IMR-90 (cell line): ENCODE measurements around the gene RTKN. TPM values are rescaled to one million over a fixed set of nuclear protein-coding genes. Genes with fewer than 3 reads are reported as not detected.

Experiments
- ATAC-seq: fragments of 200-7000 bp; cut with Tn5 transposase; 2 replicates; pipeline ENCODE4 v1.9.1; 2020; ENCODE audit warnings: low read depth, mild to moderate bottlenecking, moderate library complexity
- BruUV-seq: library from RNA; stranded (reverse); fragments of 400-500 nt; replicated peaks from 2 replicates; lab custom pipeline; 2021; lab: Mats Ljungman, UMichigan
- CTCF ChIA-PET: fragments of 300-600 bp; formaldehyde crosslinking; extraction: SDS; loops from one replicate; lab custom pipeline; 2021; ENCODE audit warnings: antibody characterized with exemption; lab: Yijun Ruan, JAX
- POLR2A ChIA-PET: fragments of 300-600 bp; sonication (Branson Sonifier 250); formaldehyde crosslinking; loops from one replicate; lab custom pipeline; 2022; ENCODE audit warnings: antibody characterized with exemption; ENCODE audit not compliant: unreplicated experiment; lab: Charles Lee
- DNase-seq: peaks from one replicate; pipeline ENCODE4 v3.0.0; 2013
- H2AFZ ChIP-seq: replicated peaks from 2 replicates; pipeline ENCODE3; 2013; ENCODE audit warnings: low read length, mild to moderate bottlenecking; ENCODE audit not compliant: poor library complexity
- H2AK5ac ChIP-seq: 2 replicates; pipeline ENCODE4 v1.6.1; 2013; ENCODE audit warnings: low read depth, low read length, inconsistent platforms
- H2AK9ac ChIP-seq: replicated peaks from 2 replicates; pipeline ENCODE3; 2013; ENCODE audit warnings: mild to moderate bottlenecking, low read depth, low read length, moderate library complexity; ENCODE audit not compliant: poor library complexity
- H2BK120ac ChIP-seq: 2 replicates; pipeline ENCODE4 v1.6.1; 2013; ENCODE audit warnings: low read depth, low read length, inconsistent platforms
- H2BK15ac ChIP-seq: 3 replicates; pipeline ENCODE4 v1.6.1; 2013; ENCODE audit warnings: low read depth, low read length, inconsistent platforms
- H2BK20ac ChIP-seq: 2 replicates; pipeline ENCODE4 v1.6.1; 2013; ENCODE audit warnings: low read depth, mild to moderate bottlenecking, inconsistent platforms, low read length, moderate library complexity
- H2BK5ac ChIP-seq: 2 replicates; pipeline ENCODE4 v1.6.1; 2013; ENCODE audit warnings: mild to moderate bottlenecking, low read depth, low read length, inconsistent platforms; ENCODE audit not compliant: poor library complexity, severe bottlenecking
- H3K14ac ChIP-seq: replicated peaks from 2 replicates; pipeline ENCODE4 v1.6.1; 2013; ENCODE audit warnings: low read depth, low read length, inconsistent platforms
- H3K18ac ChIP-seq: 2 replicates; pipeline ENCODE4 v1.6.1; 2013; ENCODE audit warnings: low read depth, low read length, control low read depth
- H3K23ac ChIP-seq: 2 replicates; pipeline ENCODE4 v1.6.1; 2013; ENCODE audit warnings: low read depth, low read length, inconsistent platforms
- H3K27ac ChIP-seq: 2 replicates; pipeline ENCODE4 v1.5.1; 2013; ENCODE audit warnings: mild to moderate bottlenecking, control low read depth, low read length; ENCODE audit not compliant: insufficient read depth
- H3K27me3 ChIP-seq: 2 replicates; pipeline ENCODE4 v1.6.1; 2013; ENCODE audit warnings: low read length; ENCODE audit not compliant: control insufficient read depth, insufficient read depth
- H3K36me3 ChIP-seq: 2 replicates; pipeline ENCODE4 v1.6.1; 2013; ENCODE audit warnings: low read length, mixed read lengths; ENCODE audit not compliant: control insufficient read depth, insufficient read depth
- H3K4ac ChIP-seq: 2 replicates; pipeline ENCODE4 v1.6.1; 2013; ENCODE audit warnings: low read depth, low read length, inconsistent platforms
- H3K4me1 ChIP-seq: 2 replicates; pipeline ENCODE4 v1.6.1; 2013; ENCODE audit warnings: low read length, mixed read lengths; ENCODE audit not compliant: control insufficient read depth, insufficient read depth
- H3K4me2 ChIP-seq: 2 replicates; pipeline ENCODE4 v1.6.1; 2013; ENCODE audit warnings: low read depth, mild to moderate bottlenecking, control low read depth, low read length, moderate library complexity
- H3K4me3 ChIP-seq: 2 replicates; pipeline ENCODE4 v1.5.1; 2013; ENCODE audit warnings: low read depth, mild to moderate bottlenecking, control low read depth, low read length, moderate library complexity; ENCODE audit not compliant: insufficient read depth
- H3K56ac ChIP-seq: 2 replicates; pipeline ENCODE4 v1.6.1; 2013; ENCODE audit warnings: low read length, inconsistent platforms; ENCODE audit not compliant: insufficient read depth; ENCODE audit errors: extremely low read depth
- H3K79me1 ChIP-seq, 2 experiments: 2 replicates each; pipeline ENCODE4 v1.6.1; 2013; ENCODE audit warnings: low read length in 2 of 2, inconsistent platforms in 1 of 2, low read depth in 1 of 2
- H3K9ac ChIP-seq: 2 replicates; pipeline ENCODE4 v1.6.1; 2013; ENCODE audit warnings: low read depth, low read length, control low read depth
- H3K9me1 ChIP-seq: 2 replicates; pipeline ENCODE4 v1.6.1; 2013; ENCODE audit warnings: low read length, inconsistent platforms; ENCODE audit not compliant: insufficient read depth
- H3K9me3 ChIP-seq: 2 replicates; pipeline ENCODE4 v1.6.1; 2013; ENCODE audit warnings: low read length; ENCODE audit not compliant: control insufficient read depth, insufficient read depth
- H4K20me1 ChIP-seq: 2 replicates; pipeline ENCODE4 v1.6.1; 2013; ENCODE audit warnings: low read length, inconsistent platforms; ENCODE audit not compliant: insufficient read depth
- H4K5ac ChIP-seq: 2 replicates; pipeline ENCODE4 v1.6.1; 2013; ENCODE audit warnings: mild to moderate bottlenecking, low read depth, low read length, control low read depth
- H4K8ac ChIP-seq, 2 experiments: 2 replicates each; pipeline ENCODE4 v1.6.1; 2013; ENCODE audit warnings: low read depth in 2 of 2, low read length in 2 of 2, control low read depth in 1 of 2, inconsistent platforms in 1 of 2
- H4K91ac ChIP-seq: 2 replicates; pipeline ENCODE4 v1.6.1; 2013; ENCODE audit warnings: low read depth, low read length, inconsistent platforms; ENCODE audit not compliant: insufficient read depth
- POLR2A ChIP-seq: IDR thresholded peaks from 2 replicates; pipeline ENCODE4 v1.6.1; 2012; ENCODE audit warnings: mild to moderate bottlenecking, low read depth, low read length
- SMC3 ChIP-seq: fragments of 150-350 bp; IDR thresholded peaks from 2 replicates; pipeline ENCODE4 v1.6.1; 2016; ENCODE audit warnings: low read depth, mild to moderate bottlenecking, antibody characterized with exemption, low read length, moderate library complexity
- WGBS, 2 experiments: methylation state at CpG; one replicate each; pipeline versions ENCODE4 v1.1.5 to v1.1.7; 2013; ENCODE audit warnings: missing lambda C conversion rate in 2 of 2; ENCODE audit not compliant: insufficient read length in 1 of 2; ENCODE audit errors: extremely low coverage in 2 of 2; 5-methylcytosine and 5-hydroxymethylcytosine counted together
- dilution Hi-C: fragments of 300-500 bp; cut with HindIII; formaldehyde crosslinking; loops from one replicate; pipeline ENCODE4 v1.14.3; 2018; ENCODE audit warnings: low sequenced_read_pairs; ENCODE audit not compliant: unreplicated experiment
- in situ Hi-C: fragments of 300-500 bp; cut with MboI; formaldehyde crosslinking; loops from 3 replicates; pipeline ENCODE4 v1.14.3; 2019; ENCODE audit warnings: low sequenced_read_pairs, inconsistent platforms, mixed read lengths
- intact Hi-C: fragments of 100-400 bp; cut with micrococcal nuclease; formaldehyde crosslinking; loops from 2 replicates; pipeline ENCODE4 v1.10.0; 2022
- polyA plus RNA-seq, 3 experiments: library from polyadenylated mRNA; depleted of rRNA; stranded (reverse); fragments of >200 nt; gene quantifications; 2 replicates each; pipeline ENCODE4 v1.2.3, GENCODE V29; 2012; ENCODE audit warnings: low replicate concordance in 1 of 3
- total RNA-seq: library from RNA; depleted of rRNA; stranded (reverse); fragments of >200 nt; gene quantifications from 2 replicates; pipeline ENCODE4 v1.2.3, GENCODE V29; 2012

The RTKN gene
- total and polyA plus RNA-seq, 2 of the 4 experiments (the other 2 are of a cell fraction): 11.1 to 19.7 TPM

GRCh38 chr2:74426181-74426758, 15.5 kb downstream of the RTKN start:
- DNase-seq (no peak), ATAC-seq (no peak)
- H4K5ac ChIP-seq: no peak overlapping the region
- no peaks in the 10 kb centered on the region for H3K27me3 ChIP-seq
- no peak overlapping the region for H3K27ac ChIP-seq
- no peak overlapping the region for H3K4me3 ChIP-seq
- no peak overlapping the region for H2AFZ ChIP-seq
- no peak overlapping the region for H3K14ac ChIP-seq
- intact Hi-C loops (no loop called here), dilution Hi-C loops (no loop called here), in situ Hi-C loops (no loop called here)
- no peak overlapping the region for H2BK20ac ChIP-seq
- no TSS peak for BruUV-seq
- H3K18ac ChIP-seq: no peak overlapping the region
- H3K23ac ChIP-seq: no peak overlapping the region
- WGBS, 2 experiments: no CpG with 5 or more reads among the region's 14 CpGs
- no peaks in the 10 kb centered on the region for H3K9me3 ChIP-seq
- no peak overlapping the region for H3K56ac ChIP-seq
- H3K4me2 ChIP-seq: no peak overlapping the region
- H2AK5ac ChIP-seq: no peak overlapping the region
- H2AK9ac ChIP-seq: no peak overlapping the region
- H4K8ac ChIP-seq: no peak overlapping the region
- 0 out of 2 replicates have a peak, but pooled peaks cover 3% of the 10 kb centered on the region for H4K20me1 ChIP-seq
- no peak overlapping the region for H2BK15ac ChIP-seq
- ChIA-PET CTCF (no interaction called here), POLR2A (no interaction called here)
- no peak for TF ChIP-seq POLR2A
- TF ChIP-seq SMC3: no peak
- no peak overlapping the region for H2BK120ac ChIP-seq
- peaks cover 3% of the 10 kb centered on the region for H3K4me1 ChIP-seq
- H3K36me3 ChIP-seq: peaks cover 60% of the 10 kb centered on the region
- no peak overlapping the region for H3K4ac ChIP-seq
- no peak overlapping the region for H4K91ac ChIP-seq
- peaks cover 5% of the 10 kb centered on the region for H3K9me1 ChIP-seq
- H3K9ac ChIP-seq: no peak overlapping the region
- peaks cover 2 to 8% of the 10 kb centered on the region in 2 experiments; a peak in 2 of 4 replicates for H3K79me1 ChIP-seq
- no peak overlapping the region for H2BK5ac ChIP-seq
